ENCODE data around the gene MRPS2.
"Not testable (repeated sequence)": the region's sequence is repeated elsewhere in the genome, so short reads cannot be mapped to it uniquely, and the experiment has no call there.

Gene MRPS2

DNA sequence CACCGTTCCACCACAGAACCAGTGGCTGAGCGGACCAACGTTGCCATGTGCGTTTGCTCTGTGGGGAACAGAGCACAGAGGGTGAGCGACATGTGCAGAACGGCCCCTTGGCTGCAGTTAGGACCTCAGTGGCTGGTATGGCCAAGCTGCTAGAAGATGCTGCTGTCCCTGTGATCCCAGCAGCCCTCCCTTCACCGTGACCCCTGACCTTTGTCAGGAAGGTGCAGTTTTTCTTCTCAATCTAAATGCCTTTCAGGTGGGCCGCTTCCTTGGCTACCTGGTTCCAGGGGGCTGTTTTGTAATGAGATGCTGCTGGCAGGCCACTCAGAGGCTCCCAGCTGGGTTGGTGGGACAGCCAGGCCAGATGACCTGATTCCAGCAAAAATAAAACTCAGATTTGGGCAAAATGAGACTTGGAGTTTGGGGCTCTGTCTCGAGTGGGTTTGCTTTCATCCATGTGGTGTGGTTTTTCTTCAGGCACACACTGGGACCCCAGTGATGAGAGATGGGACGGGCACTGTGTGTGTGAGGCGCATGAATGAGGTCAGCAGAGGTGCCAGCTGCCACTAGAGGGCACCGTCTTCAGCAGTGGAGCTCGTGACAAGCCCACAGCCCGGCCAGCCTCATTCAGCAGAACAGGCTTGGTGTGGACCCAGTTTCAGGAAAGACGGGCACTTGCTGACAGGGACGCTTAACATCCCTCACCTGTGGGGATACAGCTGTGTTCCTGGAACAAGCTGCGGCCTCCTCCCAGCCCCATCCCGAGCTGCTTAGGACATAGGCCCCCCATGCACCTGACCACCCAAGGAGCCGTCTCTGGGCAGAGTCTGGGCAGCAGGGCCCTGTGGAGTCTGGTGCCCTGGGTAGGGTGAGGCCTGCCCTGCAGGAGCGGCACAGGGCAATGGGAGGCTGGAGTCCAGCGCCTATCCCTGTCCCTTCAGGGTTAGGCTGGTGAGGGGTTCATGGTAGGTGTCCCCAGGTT, 4.1 kb downstream of the MRPS2 start:
- Histone ChIP-seq H3K36me3 (ENCODE audit: control insufficient read depth, insufficient read depth, low read length) (peaks cover 35% of the 10 kb centered on the region), H3K9ac (ENCODE audit: low read depth, low read length) (no peak overlapping the region), H3K27me3 (ENCODE audit: control insufficient read depth, insufficient read depth, low read length) (no peaks in the 10 kb centered on the region), H3K9me3 (ENCODE audit: control insufficient read depth, insufficient read depth, low read length) (no peaks in the 10 kb centered on the region), H3K4me3 (ENCODE audit: low read depth, low read length) (no peak overlapping the region), H3K4me1 (ENCODE audit: control insufficient read depth, insufficient read depth, low read length) (no peaks in the 10 kb centered on the region)

GRCh38 chr9:135505406-135506187, 5.1 kb downstream of the MRPS2 start:
- Histone ChIP-seq H3K27me3 (ENCODE audit: control insufficient read depth, insufficient read depth, low read length) (no peaks in the 10 kb centered on the region), H3K4me3 (ENCODE audit: low read depth, low read length) (no peak overlapping the region), H3K36me3 (ENCODE audit: control insufficient read depth, insufficient read depth, low read length) (peaks cover 35% of the 10 kb centered on the region), H3K9ac (ENCODE audit: low read depth, low read length) (no peak overlapping the region), H3K9me3 (ENCODE audit: control insufficient read depth, insufficient read depth, low read length) (no peaks in the 10 kb centered on the region), H3K4me1 (ENCODE audit: control insufficient read depth, insufficient read depth, low read length) (no peaks in the 10 kb centered on the region)

DNA sequence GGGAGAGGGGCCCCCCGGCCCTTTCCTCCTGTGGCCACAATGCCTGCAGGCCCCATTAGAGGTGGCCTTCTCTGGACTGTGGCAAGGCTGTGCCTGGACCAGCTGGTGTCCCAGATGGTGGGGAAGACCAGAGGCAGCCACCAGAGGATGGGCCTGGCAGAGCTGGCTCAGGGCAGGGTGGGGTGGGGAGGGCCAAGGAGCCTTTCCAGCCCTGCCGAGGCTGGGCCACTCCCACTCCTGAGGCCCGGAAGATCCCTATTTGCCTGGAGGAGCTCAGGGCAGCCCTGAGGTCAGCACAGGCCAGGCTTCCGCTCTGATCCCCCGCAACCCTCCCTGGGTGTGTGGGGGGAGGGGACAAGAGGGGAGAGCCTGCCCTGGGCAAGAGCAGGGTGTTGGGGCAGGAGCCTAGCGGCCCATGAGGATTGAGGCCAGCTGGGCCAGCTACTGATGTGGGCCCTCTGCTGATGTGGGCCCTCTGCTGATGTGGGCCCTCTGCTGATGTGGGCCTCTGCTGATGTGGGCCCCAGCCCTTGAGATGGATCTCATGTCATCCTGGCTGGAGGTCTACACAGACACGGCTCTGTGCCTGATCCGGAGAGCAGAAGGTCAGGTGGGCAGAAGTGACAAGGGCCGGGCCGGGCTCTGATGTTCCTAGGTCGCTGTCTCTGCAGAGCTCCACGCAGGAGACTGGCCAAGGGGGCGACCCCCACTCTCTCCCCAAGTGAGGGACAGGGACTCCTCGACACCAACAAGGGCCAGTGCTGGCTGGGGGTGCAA, 6.0 kb downstream of the MRPS2 start:
- H3K27me3 ChIP-seq (ENCODE audit: control insufficient read depth, insufficient read depth, low read length), result no peaks in the 10 kb centered on the region
- no peak overlapping the region for H3K4me3 ChIP-seq (ENCODE audit: low read depth, low read length)
- no peak overlapping the region for H3K9ac ChIP-seq (ENCODE audit: low read depth, low read length)
- H3K4me1 ChIP-seq (ENCODE audit: control insufficient read depth, insufficient read depth, low read length), result no peaks in the 10 kb centered on the region
- no peaks in the 10 kb centered on the region for H3K9me3 ChIP-seq (ENCODE audit: control insufficient read depth, insufficient read depth, low read length)
- peaks cover 35% of the 10 kb centered on the region for H3K36me3 ChIP-seq (ENCODE audit: control insufficient read depth, insufficient read depth, low read length)

- no peaks in the 10 kb centered on the region for H3K27me3 ChIP-seq (ENCODE audit: control insufficient read depth, insufficient read depth, low read length)
- no peaks in the 10 kb centered on the region for H3K9me3 ChIP-seq (ENCODE audit: control insufficient read depth, insufficient read depth, low read length)
- H3K9ac ChIP-seq (ENCODE audit: low read depth, low read length), result no peak overlapping the region
- H3K4me1 ChIP-seq (ENCODE audit: control insufficient read depth, insufficient read depth, low read length), result no peaks in the 10 kb centered on the region
- peaks cover 28% of the 10 kb centered on the region for H3K36me3 ChIP-seq (ENCODE audit: control insufficient read depth, insufficient read depth, low read length)
- H3K4me3 ChIP-seq (ENCODE audit: low read depth, low read length), result no peak overlapping the region
Observed at GRCh38 chr9:135507104-135508035, 6.9 kb downstream of the MRPS2 start.

DNA sequence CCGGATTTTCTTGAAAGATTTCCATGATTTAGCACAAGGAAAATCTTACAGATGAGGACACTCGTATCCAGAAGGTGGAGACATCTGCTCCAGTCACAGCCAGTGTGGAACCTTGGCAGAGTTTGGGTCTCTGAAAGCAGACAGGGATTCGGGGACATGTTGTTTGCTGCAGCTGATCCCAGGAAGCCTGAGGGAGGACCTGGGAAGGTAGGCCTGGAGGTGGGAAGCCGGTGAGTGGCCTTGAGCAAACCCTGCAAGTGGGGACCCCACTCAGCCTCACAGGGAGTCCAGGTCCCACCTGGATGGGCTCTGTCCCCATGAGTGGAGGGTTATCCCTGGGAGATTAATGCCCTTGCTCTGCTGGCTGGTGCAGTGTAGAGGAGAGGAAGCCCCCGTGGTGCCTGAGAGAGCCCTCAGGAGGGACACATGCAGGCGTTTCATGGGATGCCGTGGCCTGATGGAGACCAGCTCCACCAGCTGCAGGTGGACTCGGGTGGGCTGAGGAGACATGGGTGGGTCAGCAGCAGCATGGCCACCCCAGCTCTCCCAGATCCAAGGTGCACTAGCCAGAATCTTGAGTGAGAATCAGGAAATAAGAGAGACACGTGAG, 7.8 kb downstream of the MRPS2 start:
- Histone ChIP-seq H3K27me3 (ENCODE audit: control insufficient read depth, insufficient read depth, low read length) (no peaks in the 10 kb centered on the region), H3K9ac (ENCODE audit: low read depth, low read length) (no peak overlapping the region), H3K4me3 (ENCODE audit: low read depth, low read length) (no peak overlapping the region), H3K36me3 (ENCODE audit: control insufficient read depth, insufficient read depth, low read length) (peaks cover 19% of the 10 kb centered on the region), H3K4me1 (ENCODE audit: control insufficient read depth, insufficient read depth, low read length) (no peaks in the 10 kb centered on the region), H3K9me3 (ENCODE audit: control insufficient read depth, insufficient read depth, low read length) (no peaks in the 10 kb centered on the region)

GRCh38 chr9:135509458-135509857, 9.0 kb downstream of the MRPS2 start:
- Histone ChIP-seq H3K4me3 (ENCODE audit: low read depth, low read length) (no peak overlapping the region), H3K4me1 (ENCODE audit: control insufficient read depth, insufficient read depth, low read length) (no peaks in the 10 kb centered on the region), H3K9ac (ENCODE audit: low read depth, low read length) (no peak overlapping the region), H3K9me3 (ENCODE audit: control insufficient read depth, insufficient read depth, low read length) (no peaks in the 10 kb centered on the region), H3K36me3 (ENCODE audit: control insufficient read depth, insufficient read depth, low read length) (peaks cover 8% of the 10 kb centered on the region), H3K27me3 (ENCODE audit: control insufficient read depth, insufficient read depth, low read length) (no peaks in the 10 kb centered on the region)

GRCh38 chr9:135512241-135512603, 11.7 kb downstream of the MRPS2 start:
- Histone ChIP-seq H3K9me3 (ENCODE audit: control insufficient read depth, insufficient read depth, low read length) (no peaks in the 10 kb centered on the region), H3K36me3 (ENCODE audit: control insufficient read depth, insufficient read depth, low read length) (no peaks in the 10 kb centered on the region), H3K4me3 (ENCODE audit: low read depth, low read length) (no peak overlapping the region), H3K9ac (ENCODE audit: low read depth, low read length) (no peak overlapping the region), H3K4me1 (ENCODE audit: control insufficient read depth, insufficient read depth, low read length) (no peaks in the 10 kb centered on the region), H3K27me3 (ENCODE audit: control insufficient read depth, insufficient read depth, low read length) (no peaks in the 10 kb centered on the region)

GRCh38 chr9:135512904-135513303, 12.4 kb downstream of the MRPS2 start:
- Histone ChIP-seq H3K9ac (ENCODE audit: low read depth, low read length) (no peak overlapping the region), H3K4me1 (ENCODE audit: control insufficient read depth, insufficient read depth, low read length) (no peaks in the 10 kb centered on the region), H3K36me3 (ENCODE audit: control insufficient read depth, insufficient read depth, low read length) (no peaks in the 10 kb centered on the region), H3K4me3 (ENCODE audit: low read depth, low read length) (no peak overlapping the region), H3K27me3 (ENCODE audit: control insufficient read depth, insufficient read depth, low read length) (no peaks in the 10 kb centered on the region), H3K9me3 (ENCODE audit: control insufficient read depth, insufficient read depth, low read length) (no peaks in the 10 kb centered on the region)

DNA sequence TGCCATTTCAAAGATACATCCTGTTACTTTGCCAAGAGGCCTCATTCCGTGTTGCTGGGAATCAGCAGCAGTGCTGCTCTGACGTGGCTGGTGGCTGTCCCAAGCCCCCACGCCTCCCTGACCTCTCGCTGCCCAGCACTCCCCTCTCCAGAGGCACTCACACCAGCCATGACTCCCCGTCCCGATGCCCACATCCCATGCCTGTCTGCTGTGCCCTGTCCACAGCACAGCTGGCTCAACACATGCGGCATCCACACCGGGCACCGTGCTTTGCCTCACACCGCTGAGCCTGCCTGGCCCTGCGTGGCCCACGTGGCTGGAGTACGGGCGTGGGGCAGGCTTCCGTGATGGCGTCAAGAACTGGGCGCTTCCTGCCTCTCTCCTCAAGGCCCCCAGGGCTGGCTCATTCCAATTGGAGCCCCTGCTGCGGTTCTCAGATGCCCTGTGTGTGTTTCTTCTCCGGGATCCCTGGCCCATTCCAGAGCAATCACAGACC, 12.9 kb downstream of the MRPS2 start:
- Histone ChIP-seq H3K4me1 (ENCODE audit: control insufficient read depth, insufficient read depth, low read length) (no peaks in the 10 kb centered on the region), H3K9me3 (ENCODE audit: control insufficient read depth, insufficient read depth, low read length) (no peaks in the 10 kb centered on the region), H3K4me3 (ENCODE audit: low read depth, low read length) (no peak overlapping the region), H3K9ac (ENCODE audit: low read depth, low read length) (no peak overlapping the region), H3K27me3 (ENCODE audit: control insufficient read depth, insufficient read depth, low read length) (no peaks in the 10 kb centered on the region), H3K36me3 (ENCODE audit: control insufficient read depth, insufficient read depth, low read length) (no peaks in the 10 kb centered on the region)

DNA sequence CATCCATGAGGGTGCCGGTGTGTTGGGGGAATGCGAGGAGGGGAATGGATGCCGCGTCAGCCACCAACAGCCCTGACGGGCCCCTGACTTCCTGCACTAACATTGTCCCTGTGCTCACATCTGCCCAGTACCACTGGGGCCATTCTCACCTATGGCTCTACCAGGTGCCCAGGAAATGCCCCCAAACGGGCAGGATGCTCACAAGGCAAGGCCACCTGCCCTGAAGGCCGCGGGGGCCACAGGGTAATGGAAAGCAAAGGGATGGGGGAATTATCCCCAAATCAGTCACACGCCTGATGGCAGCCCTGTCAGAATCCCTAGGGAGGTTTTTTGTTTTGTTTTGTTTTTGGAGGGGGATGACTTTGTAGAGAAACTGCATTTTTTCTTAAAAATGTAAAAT, 13.4 kb downstream of the MRPS2 start:
- not testable (repeated sequence) for H3K9me3 ChIP-seq (ENCODE audit: control insufficient read depth, insufficient read depth, low read length); H3K36me3 ChIP-seq (ENCODE audit: control insufficient read depth, insufficient read depth, low read length); H3K4me3 ChIP-seq (ENCODE audit: low read depth, low read length); H3K27me3 ChIP-seq (ENCODE audit: control insufficient read depth, insufficient read depth, low read length); H3K4me1 ChIP-seq (ENCODE audit: control insufficient read depth, insufficient read depth, low read length); H3K9ac ChIP-seq (ENCODE audit: low read depth, low read length)

All from iPS-15b (cell line).